Measurements from ENCODE around the gene CFAP298.
"Not testable (repeated sequence)": the region's sequence is repeated elsewhere in the genome, so short reads cannot be mapped to it uniquely, and the experiment has no call there.

CFAP298 gene, protein sequence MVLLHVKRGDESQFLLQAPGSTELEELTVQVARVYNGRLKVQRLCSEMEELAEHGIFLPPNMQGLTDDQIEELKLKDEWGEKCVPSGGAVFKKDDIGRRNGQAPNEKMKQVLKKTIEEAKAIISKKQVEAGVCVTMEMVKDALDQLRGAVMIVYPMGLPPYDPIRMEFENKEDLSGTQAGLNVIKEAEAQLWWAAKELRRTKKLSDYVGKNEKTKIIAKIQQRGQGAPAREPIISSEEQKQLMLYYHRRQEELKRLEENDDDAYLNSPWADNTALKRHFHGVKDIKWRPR

GRCh38 chr21:32612075-32612998, at the start of gene CFAP298:
Gene CFAP298, minus strand, starts transcription at chr21:32612377. Its CDS starts 134 bp downstream, at chr21:32612243.
- DNase-seq, result peak; percentile 96

DNA sequence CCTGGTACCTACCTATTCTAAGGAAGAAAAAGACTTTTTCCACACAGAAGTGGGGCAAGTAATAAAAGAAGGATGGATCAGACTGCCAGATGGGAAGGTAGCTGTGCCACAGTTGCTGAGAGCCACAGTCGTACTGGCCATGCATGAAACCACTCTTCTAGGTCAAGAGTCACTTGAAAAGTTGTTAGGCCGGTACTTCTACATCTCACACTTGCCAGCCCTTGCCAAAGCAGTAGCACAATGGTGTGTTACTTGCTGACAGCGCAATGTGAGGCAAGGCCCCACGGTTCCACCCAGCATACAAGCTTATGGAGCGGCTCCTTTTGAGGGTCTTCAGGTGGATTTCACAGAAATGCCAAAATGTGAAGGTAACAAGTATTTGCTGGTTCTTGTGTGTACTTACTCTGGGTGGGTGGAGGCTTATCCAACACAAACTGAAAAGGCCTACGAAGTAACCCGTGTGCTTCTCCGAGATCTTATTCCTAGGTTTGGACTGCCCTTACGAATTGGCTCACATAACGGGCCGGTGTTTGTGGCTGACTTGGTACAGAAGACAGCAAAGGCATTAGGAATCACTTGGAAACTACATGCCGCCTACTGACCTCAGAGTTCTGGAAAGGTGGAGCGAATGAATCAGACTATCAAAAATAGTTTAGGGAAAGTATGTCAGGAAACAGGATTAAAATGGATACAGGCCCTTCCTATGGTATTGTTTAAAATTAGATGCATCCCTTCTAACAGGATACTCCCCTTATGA, 49.0 kb upstream of the CFAP298 start:
- not testable (repeated sequence) for DNase-seq

DNA sequence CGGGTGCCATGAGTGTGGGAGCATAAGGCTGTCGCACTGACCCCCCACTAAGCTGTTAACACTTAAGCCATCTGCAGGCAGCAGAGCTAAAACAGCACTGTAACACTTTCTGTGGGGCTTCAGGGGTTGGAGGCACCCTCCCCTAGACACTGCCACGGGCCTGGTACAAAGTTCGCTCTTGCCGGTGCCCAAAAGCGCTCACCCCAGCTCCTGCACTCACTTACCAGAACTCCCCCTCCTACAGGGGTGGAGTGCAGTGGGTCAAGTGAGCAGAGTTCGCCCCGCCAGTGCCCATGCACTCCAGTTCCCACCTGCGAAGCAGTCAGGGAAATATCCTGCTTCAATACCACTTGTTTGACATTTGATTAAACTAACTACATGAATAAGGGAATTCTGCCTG, 46.3 kb upstream of the CFAP298 start:
- no peak for DNase-seq

- DNase-seq, result peak; percentile 71
Observed at GRCh38 chr21:32653326-32653901, 41.2 kb upstream of the CFAP298 start.

DNA sequence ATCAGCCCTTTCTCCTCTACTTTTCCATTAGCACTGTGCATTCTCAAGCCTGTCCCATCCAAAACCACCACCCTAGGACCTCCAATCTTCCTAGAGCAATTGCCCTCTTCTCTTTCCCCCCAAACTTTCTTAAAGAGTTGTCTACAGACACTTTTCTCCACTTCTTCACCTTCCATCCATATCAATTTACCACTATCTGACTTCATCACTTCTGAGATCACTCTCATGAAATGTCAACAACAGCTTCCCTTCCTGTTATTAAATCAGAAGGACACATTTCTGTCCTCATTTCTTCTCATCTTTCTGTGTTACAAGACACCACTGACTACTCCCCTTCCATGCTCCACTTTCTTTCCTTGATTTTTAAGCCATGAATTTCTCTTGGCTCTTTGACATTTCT, 36.0 kb upstream of the CFAP298 start:
- no peak for DNase-seq

DNA sequence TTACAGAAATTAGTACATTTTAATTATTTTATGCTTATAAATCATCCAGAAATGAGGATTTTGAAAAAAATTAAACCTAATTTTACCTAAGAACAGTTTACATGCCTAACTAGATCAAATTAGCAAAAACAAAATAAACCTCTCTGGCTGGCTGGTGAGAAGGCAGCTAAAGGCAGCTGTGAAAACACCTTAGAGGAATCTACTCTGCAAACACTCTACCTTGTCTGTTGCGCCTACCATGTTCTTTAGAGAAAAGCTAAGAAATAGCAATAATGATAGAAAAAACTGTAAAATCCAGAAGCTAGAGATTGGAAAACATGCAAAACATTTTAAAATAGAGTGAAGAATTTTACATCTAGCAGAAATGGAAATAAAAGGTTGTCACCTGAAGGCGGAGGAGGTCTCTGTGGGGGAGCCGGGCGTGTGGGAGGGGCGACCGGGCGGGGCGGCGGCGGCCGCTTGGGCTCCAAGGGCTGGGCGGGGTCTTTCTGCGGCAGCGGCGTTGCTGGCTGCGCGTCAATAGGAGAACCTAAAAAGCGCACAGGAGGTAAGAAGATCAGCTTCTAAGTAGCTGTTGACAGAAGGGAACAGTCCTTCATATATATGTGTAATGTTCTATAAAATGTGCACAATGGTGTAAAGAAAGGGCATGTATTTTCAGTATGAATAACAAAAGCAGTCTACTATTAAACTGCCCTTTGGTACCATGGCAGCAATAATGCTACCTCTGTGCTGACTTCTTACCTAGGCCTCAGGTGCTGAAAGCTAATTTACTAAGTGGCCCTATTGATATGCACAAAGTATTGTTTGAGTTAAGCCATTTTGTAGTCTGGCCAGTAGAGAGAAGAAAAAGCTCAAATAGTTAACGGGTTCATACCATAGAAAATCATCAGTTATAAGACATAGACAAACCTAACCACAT, 33.3 kb upstream of the CFAP298 start:
- DNase-seq, result peak; percentile 9

GRCh38 chr21:32641710-32642698, 29.8 kb upstream of the CFAP298 start:
- DNase-seq, result no peak

DNA sequence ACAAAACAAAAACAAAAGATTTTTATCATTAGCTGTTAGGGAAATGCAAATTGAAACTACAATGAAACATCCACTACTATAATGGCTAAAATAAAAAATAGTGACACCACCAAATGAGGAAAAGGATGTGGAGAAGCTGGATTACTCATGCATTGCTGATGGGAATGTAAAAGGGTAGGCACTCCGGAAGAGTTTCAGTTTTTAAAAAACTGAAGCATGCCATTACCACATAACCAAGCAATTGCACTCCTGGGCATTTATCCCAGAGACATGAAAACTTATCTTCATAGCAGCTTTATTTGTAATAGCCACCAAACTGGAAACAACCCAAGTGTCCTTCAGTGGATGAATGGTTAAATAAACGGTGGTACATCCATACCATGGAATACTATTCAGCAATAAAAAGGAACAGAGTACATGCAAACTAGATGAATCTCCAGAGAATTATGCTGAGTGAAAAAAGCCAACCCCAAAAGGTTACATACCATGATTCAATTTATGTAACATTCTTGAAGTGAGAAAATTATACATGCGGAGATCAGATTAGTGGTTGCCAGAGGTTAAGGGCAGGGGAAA, 14.5 kb upstream of the CFAP298 start:
- DNase-seq, result no peak

DNA sequence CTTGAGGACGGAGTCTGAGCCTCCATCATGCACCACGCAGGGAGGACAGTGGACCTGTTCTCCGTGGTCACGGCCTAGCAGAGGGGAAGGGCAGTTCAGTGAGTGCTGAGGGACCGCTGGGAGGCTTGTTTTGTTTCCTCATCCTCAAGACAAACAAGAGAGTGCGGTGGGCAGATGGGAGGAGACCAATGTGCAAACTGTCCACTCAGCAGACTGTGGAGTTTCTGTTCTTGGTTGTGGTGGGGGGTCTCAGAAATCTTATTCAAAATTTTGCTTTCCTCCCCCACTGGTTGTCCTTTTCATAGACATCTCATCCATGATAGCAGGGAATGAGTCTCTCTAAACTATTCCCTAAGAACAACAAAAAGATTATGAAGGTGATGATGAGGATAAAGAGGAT, 6.0 kb upstream of the CFAP298 start:
- DNase-seq, result not testable (repeated sequence)

DNA sequence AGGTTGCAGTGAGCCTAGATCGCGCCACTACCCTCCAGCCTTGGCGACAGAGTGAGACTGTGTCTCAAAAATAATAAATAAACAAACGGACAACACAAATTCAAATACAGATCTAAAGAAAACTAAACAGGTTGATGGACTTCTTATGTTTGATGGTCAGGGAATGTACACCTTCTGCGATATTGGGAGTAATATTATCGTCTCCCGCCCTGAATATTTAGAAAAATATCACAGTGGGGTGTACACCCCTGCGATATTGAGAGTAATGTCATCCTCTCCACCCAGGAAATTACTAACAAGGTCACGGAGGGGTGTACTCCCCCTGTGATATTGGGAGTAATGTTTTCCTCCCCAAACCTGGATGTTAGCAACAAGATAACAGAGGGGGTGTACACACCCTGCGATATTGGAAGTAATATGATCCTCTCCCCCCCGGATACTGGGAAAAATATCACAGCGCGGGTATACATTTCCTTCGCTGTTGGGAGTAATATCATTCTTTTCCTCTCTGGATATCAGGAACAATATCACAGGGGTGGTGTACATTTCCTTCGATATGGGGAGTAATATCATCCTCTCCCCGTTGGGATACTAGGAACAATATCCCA, 1.4 kb upstream of the CFAP298 start:
- DNase-seq, result no peak

DNA sequence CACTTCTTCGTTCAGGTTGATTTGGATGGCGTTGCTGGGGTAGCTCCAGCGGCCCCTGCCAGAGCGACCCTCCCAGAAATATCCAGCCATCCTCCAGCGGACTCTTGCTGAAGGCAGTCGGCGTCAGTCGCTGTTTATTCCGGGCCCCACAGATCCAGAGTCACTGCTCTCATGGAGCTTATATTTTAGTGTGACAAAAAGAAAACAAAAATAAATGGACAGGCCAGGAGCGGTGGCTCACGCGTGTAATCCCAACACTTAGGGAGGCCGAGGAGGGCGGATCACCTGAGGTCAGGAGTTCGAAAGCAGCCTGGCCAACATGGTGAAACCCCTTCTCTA, 791 bp upstream of the CFAP298 start:
- no peak for DNase-seq

GRCh38 chr21:32611471-32611997, 643 bp downstream of the CFAP298 start:
- peak; percentile 73 for DNase-seq

DNA sequence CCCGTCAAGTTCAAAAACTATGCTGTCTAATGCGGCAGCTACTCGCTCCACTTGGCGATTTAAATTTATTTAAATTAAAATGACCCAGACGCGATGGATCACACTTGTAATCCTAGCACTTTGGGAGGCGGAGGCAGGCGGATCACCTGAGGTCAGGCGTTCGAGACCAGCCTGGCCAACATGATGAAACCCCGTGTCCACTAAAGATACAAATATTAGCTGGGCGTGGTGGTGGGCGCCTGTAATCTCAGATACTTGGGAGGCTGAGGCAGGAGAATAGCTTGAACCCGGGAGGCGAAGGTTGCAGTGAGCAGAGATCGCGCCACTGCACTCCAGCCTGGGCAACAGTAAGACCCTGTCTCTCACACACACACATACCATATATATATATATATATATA, 1.2 kb downstream of the CFAP298 start:
- not testable (repeated sequence) for DNase-seq

GRCh38 chr21:32608851-32609250, 3.3 kb downstream of the CFAP298 start:
- no peak for DNase-seq

- no peak for DNase-seq
Observed at GRCh38 chr21:32605469-32605868, 6.7 kb downstream of the CFAP298 start.

GRCh38 chr21:32604464-32604863, 7.7 kb downstream of the CFAP298 start:
- no peak for DNase-seq

DNA sequence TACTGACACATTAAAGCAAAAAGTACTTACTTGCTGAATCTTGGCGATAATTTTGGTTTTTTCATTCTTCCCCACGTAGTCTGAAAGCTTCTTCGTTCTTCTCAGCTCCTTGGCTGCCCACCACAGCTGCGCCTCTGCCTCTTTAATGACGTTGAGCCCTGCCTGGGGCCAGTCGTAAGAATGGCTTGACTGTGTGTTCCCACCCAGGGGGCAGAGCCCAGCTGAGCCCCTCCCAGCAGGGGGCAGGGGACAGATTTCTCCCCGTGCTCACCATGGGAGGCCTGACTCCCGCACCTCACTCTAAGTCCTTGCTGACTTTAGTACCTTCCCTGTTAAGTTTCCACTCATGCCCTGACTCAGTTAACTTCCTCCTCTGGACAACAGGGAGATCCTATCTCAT, 9.0 kb downstream of the CFAP298 start:
- DNase-seq, result no peak

DNA sequence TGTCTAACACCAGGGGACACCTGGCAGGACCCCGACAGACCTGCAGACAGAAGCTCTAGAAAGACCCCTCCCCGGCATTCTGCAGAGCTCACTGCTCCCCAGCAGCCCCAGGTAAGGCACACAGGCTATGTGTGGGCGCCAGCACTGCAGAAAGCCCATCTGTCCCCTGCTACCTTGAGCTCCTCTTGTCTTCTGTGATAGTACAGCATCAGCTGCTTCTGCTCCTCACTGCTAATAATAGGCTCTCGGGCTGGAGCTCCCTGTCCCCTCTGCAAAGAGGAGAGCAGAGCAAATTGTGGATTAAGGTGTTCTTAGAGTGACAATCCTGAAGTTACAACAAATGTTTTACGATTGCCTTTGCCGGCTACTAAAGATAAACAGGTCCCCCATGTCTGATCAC, 10.1 kb downstream of the CFAP298 start:
- no peak for DNase-seq

GRCh38 chr21:32599526-32599925, 12.7 kb downstream of the CFAP298 start:
- DNase-seq, result no peak

- no peak for DNase-seq
Observed at GRCh38 chr21:32599091-32599490, 13.1 kb downstream of the CFAP298 start.

All from hematopoietic multipotent progenitor cell treated with erythropoietin and hydrocortisone succinate and interleukin-3 and kit ligand, for 6 days (in vitro differentiated cells).